ENCODE results near the gene VIPAS39. TPM values are rescaled to one million over a fixed set of nuclear protein-coding genes. Genes with fewer than 3 reads are reported as not detected.
A peak's percentile ranks its signal among the peaks of the same experiment; 100 is the strongest.

VIPAS39 gene
- total RNA-seq, 1 donor from 2014 or later, result 17.8 TPM

- no peak for DNase-seq (ENCODE audit: low read depth)
- no peak for TF ChIP-seq CTCF (conservative IDR thresholded peaks at IDR 0.05; ENCODE audit: low read depth, low read length)
- H3K4me3 ChIP-seq (ENCODE audit: low read depth, low read length), result peak overlapping the region; percentile 81
Observed at GRCh38 chr14:77457115-77457521, 283 bp downstream of the VIPAS39 start.

- peak overlapping the region; percentile 81 for H3K4me3 ChIP-seq (ENCODE audit: low read depth, low read length)
- no peak for DNase-seq (ENCODE audit: low read depth)
- TF ChIP-seq CTCF (conservative IDR thresholded peaks at IDR 0.05; ENCODE audit: low read depth, low read length), result no peak
Observed at GRCh38 chr14:77455966-77456640, 1.3 kb downstream of the VIPAS39 start.

DNA sequence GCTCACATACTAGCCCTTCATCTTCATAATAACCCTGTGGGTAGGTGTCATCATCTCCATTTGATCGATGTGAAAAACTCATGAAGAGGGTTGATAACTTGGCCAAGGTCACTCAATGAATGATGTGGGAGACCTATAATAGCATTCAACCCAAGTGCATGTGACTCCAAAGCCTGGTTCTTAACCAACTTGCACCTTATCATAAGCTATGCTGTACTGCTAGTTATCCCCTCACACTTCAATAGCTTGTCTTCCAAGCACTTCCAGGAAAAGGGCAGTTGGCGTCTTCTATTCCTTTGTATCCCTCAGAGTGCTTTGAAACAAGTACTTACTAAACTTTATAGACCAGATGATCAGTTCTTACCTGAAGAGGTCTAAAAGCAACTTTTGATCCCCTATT is 15.2 kb downstream of the VIPAS39 start:
- no peak for DNase-seq (ENCODE audit: low read depth)
- no peak for TF ChIP-seq CTCF (conservative IDR thresholded peaks at IDR 0.05; ENCODE audit: low read depth, low read length)
- no peak overlapping the region for H3K4me3 ChIP-seq (ENCODE audit: low read depth, low read length)

DNA sequence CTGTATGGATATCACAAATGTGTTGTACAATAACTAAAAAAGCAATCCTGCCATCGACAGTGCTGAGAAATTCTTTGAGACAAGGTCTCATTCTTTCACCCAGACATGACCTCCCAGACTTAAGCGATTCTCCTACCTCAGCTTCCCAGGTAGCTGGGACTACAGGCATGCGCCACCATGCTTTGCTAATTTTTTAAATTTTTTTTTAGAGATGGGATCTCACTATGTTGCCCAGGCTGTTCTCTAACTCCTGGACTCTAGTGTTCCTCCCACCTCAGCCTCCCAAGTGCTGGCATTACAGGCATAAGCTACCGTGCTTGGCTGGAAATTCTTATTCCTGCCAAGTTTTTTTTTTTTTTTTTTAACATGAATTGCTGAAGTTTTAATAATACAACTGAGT is 17.5 kb downstream of the VIPAS39 start:
- TF ChIP-seq CTCF (conservative IDR thresholded peaks at IDR 0.05; ENCODE audit: low read depth, low read length), result no peak
- no peak for DNase-seq (ENCODE audit: low read depth)
- H3K4me3 ChIP-seq (ENCODE audit: low read depth, low read length), result no peak overlapping the region

DNA sequence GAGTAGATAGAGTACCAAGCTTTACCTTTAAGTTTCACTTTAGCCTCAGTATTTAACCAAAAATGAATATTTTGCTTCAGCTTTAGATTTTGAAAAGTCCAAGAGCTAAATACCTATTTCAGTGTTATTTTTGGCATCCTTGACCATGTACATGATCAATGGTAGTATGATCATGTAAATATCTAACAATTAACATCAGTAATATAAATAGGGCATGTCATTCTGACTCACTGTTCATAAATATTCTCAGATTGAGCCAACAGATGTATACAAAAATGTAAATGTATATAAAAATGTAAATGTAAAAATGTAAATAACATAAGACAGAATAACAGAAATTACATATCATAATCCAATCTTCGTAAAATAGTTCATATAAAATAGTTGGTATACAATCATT is 18.8 kb downstream of the VIPAS39 start:
- DNase-seq (ENCODE audit: low read depth), result no peak
- no peak for TF ChIP-seq CTCF (conservative IDR thresholded peaks at IDR 0.05; ENCODE audit: low read depth, low read length)
- no peak overlapping the region for H3K4me3 ChIP-seq (ENCODE audit: low read depth, low read length)

DNA sequence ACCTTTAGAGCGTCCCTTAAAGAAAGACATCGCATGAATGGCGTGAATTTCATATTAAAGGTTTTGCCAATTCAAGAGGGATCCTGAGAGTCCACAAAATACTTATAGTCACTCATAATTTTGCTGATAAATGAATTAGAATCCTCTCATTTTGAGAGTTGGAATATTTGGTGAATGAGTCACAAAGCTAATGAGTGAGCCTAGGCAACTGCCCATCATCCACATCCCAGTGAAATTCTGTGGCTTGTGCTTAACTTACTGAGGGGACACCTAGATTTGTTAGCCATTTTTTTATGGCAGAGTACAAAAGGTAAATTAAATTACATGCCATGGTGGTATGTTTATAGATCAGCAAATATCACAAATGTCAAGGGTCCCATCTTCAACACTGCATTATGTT is 21.4 kb downstream of the VIPAS39 start:
- no peak overlapping the region for H3K4me3 ChIP-seq (ENCODE audit: low read depth, low read length)
- no peak for DNase-seq (ENCODE audit: low read depth)
- no peak for TF ChIP-seq CTCF (conservative IDR thresholded peaks at IDR 0.05; ENCODE audit: low read depth, low read length)

- TF ChIP-seq CTCF (conservative IDR thresholded peaks at IDR 0.05; ENCODE audit: low read depth, low read length), result no peak
- no peak for DNase-seq (ENCODE audit: low read depth)
- no peak overlapping the region for H3K4me3 ChIP-seq (ENCODE audit: low read depth, low read length)
Observed at GRCh38 chr14:77426396-77426795, 31.0 kb downstream of the VIPAS39 start.

All from epithelial cell of proximal tubule (primary cell).